HG03196 (cell line): Measurements from ENCODE around the gene SLC10A7.

Experiments
- ATAC-seq: cut with Tn5 transposase; IDR thresholded peaks from one replicate; pipeline ENCODE4 v1.9.1; 2021; ENCODE audit not compliant: unreplicated experiment

SLC10A7 gene

DNA sequence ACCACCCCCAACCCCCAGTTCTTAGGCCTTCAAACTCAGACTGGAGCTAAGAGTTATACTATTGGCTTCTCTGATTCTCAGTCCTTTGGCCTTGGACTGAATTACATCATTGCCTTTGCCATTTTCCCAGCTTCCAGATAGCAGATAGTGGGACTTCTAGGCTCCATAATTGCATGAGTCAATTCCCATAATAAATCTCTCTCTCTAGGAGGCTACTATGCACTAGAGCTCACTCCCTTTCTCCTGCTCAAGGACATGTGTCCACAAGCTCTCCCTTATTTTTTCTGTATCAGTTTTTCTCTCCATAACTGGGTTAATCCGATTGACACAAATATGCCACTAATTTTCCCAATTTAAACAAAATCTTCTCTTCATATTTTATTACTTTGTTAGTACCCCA, 204.0 kb downstream of the SLC10A7 start:
- no peak for ATAC-seq

DNA sequence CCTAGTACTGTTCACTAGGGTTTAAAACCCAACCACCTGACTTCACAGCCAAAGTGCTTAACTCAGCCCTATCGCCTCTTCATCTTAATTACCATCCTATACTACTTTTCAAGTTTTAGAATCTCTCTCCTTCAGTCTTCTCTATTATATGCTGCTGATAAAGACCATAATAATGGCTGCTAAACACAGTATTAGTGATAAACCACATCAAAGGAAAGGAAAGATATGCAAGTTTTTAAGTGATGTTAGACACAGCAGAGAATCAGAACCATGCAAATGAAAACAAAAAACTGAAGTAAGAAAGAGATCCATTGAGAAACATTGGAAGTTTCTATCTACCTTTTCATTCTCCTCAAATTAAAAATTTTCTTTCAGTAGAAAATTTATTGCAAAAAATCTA, 206.6 kb downstream of the SLC10A7 start:
- no peak for ATAC-seq

DNA sequence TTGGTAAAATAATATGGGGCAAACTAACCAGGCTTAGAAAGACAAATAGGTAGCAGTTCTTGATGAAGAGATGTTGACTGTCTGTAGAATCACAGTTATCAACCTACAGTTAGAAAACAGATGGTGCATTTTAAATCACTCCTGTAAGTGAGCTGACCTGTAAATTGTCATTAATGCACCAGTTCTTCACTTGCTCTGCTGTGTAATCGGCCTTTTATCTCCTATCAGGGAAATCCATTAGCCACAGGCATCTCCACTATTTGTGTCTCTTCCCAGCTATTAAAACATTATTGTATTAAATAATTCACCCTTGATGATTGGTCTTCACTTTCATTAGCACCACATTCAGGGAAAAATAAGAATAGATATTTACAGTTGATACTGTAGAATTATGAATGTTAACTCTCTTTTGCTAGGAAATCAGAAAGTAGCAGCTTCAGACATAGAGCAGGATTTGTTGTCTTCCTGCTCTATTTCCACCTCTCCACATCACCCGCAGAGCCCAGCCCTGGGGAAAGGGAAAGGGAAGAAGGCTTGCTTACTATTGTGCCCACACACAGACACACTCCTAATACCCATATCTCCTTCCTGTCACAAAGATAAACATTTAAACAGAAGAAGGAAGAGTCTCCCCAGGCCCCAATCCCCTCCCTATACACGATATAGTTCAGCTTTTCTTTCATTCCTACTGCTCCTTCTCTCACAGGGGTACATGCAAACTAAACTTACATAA, 210.3 kb downstream of the SLC10A7 start:
- ATAC-seq, result no peak

DNA sequence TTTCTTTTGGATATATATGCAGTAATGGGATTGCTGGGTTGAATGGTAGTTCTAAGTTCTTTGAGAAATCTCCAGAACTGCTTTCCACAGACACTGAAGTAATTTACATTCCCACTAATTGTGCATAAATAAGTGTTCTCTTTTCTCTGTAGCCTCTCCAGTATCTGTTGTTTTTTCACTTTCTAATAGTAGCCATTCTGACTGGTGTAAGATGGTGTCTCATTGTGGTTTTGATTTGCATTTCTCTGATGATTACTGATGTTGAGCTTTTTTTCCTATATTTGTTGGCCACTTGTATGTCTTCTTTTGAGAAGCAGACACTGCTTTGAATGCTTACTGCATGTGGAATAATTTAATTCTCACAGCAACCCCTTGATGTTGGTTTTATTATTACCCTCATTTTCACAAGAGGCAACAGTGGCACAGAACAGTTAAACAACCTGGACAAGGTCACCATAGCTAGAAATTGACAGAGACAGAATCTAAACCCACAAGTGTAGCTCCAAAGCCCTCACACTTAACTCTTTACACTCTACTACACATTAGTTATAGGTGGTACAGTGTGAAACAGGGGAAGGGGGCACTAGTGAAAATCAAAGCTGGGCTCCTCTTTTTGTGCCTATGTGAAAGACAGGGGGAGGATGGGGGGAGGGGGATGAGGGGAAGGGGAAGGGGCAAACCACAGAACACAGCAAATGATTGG, 211.3 kb downstream of the SLC10A7 start:
- ATAC-seq, result peak; percentile 78

DNA sequence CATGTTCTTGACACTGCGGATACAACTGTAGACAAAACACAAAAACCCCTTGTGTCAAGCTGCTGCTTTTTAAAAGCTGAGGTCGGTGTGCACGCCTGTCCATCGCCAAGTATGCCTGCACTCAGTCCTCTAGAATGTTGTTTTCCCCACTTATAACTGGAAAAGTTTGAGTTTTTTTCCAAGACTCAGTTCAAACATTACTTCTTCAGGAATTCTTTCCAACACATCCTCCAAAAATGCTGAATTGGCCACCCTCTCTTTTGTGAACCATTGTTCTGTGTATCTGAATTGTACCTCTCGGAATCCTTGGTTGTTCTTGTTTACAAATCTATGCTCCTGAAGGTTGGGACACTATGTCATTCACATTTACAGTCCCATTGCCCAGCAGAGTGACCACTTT, 212.8 kb downstream of the SLC10A7 start:
- no peak for ATAC-seq

DNA sequence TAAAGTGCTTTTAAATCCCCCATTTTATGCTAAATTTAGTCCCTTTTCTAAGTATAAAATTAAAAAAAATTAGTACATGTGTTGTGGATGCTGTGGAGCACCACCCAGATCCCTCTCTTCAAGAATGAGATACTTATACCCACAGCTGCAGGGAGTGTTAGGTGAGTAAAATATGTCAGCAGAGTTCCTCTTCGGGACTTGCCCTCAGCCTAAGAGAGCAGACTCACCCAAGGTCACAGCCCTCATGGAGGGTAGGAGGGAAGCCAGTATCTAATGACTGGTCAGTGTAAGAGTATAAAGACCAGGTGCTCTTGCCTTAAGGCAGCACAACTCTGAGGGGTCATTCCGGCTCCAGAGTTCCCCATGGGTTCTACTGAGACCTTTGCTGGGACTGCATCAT, 218.9 kb downstream of the SLC10A7 start:
- no peak for ATAC-seq

DNA sequence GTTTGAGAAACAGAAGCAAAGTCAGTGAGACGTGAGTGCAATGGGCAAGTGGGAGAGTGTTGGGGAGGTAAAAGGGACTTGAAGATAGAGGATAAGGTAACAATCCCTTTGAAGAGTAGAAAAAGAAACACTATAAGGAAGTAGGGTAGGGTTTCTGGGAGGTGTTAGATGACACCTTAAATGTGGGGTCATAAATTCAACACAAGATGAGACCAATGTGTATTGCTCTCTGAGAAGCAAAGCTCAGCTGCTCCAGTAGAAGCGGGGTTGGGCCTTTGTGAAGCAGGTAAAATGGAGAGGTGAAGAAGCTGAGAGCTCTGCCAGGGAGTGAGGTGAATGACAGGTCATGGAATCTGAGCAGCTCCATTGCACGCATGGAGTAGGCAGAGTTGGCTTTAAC, 222.1 kb downstream of the SLC10A7 start:
- no peak for ATAC-seq

DNA sequence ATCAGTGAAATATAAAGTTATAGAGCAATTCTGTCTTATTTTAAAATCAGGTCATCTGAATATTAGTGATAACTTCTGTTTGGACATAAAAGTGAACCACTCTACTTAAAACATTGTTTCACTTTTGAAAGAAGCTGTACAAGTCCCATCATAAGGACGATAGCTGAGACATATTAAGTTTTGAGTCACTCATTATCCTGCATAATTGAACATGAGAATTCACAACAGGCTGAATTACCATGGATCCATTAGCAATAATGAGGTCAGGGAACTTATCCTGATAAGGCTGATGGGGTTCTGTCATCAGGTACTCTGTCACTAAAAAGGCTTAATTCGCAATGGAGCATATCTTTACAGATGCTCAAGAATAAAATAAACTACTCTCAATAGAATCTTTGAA, 227.0 kb downstream of the SLC10A7 start:
- ATAC-seq, result no peak

DNA sequence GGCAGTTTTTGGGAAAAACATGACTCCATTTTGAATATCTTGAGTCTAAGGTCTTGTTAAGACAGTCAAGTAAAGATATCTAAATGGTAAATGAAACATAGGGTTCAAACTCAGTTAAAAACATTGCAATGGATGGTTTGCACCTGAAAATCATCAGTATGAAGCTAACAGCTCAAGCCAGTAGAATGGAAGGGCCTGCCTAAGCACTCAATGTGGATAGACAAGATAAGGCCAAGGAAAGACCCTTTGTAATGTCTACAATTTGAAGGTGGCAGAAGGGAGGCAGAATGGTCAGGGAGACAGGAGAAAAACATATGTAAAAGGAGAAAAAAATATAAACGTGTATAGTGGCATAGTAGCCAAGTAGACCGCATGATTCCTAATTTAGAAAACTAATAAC, 229.2 kb downstream of the SLC10A7 start:
- ATAC-seq, result no peak

DNA sequence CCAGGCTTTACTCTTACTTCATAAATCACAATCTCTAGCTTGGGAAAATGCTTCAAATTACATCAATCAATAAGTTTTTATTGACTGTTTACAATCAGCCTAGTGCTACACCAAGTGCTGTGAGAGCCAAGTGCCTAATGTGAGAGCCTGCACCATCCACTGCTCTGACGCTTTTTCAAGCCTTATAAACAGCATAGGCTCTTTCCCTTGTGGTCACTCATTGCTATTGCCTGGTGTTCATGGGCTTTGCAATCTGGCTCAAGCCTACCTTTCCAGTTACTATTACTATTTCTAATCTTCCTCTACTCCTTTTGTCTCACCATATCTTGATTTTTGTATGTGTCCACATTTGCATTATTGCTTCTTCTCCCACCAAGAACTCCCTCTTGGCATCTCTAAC, 230.4 kb downstream of the SLC10A7 start:
- ATAC-seq, result no peak

DNA sequence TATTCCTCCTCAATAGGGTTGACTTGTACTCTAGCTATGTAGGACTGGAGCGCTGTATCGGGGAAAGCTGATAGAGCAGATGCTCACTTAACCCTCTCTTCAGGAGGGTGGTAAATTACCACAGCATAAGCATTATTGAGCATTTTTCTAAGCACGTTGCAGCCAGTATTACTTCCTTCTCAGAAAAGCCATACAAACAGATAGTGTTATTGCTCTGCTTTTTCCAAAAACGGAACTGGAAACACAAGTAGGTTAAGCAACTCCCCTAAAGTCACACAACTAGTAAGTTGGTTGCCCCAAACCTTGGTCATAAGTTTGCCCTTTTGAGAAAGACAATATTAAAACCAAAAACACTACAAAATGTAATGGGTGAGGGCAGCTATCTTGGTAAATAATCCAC, 233.5 kb downstream of the SLC10A7 start:
- no peak for ATAC-seq

DNA sequence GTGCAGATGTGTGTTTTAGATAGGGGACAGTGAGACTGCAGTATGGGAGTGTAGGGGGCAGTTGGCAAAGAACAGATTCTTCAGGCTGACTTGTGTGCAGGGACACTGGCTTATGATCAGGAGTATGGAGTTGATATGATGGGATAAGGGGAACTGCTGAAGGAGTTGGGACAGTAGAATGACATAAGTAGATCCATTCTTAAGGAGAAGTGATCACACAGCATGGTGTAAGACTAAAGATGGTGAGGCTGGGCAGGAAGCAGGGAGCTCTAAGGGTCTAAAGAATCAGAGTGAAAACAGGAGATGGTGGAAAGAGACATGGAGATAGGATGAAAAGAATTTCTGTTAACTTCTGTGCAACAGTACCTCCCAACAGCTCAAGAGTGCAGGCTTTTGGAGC, 236.7 kb downstream of the SLC10A7 start:
- no peak for ATAC-seq

DNA sequence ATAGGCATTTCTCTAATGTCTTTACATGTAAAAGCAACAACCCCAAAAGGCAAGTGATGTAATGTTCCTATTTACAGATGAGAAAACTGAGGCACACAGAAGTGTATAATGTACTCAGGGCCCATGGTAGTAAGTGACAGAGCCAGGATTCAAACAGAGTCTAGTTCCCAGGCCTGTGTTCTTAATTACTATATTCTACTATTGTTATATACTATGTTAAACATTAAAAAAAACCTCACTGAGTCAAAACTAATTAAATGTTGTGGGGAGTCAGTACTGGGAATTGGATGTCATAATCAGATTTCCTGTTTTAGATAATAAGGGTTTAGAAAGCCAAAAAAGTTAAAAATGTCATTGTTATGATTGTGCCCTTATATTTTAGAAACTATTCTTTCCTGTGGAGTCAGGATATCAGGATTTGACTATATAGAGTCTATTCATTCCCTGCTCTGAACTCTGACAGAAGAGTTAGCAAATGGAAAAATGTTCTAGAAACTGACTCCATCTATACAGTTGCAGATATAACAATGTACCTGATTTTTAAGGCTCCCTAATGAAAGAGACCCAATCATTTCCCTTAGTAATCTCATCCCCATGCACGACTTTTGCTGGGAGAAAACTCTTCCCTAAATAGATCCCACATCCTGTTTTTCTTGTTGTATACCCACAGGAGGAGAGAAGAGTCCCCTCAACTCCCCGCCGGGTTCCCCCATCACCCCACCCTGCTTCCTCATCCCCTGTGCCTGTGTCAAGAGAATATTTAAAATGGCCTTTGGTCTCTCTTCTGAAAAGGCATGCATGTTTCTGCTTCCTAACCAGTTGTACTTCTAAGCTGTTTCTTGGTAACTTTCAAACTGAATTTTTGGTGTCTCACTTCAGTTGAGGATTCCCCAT, 237.7 kb downstream of the SLC10A7 start:
- no peak for ATAC-seq

DNA sequence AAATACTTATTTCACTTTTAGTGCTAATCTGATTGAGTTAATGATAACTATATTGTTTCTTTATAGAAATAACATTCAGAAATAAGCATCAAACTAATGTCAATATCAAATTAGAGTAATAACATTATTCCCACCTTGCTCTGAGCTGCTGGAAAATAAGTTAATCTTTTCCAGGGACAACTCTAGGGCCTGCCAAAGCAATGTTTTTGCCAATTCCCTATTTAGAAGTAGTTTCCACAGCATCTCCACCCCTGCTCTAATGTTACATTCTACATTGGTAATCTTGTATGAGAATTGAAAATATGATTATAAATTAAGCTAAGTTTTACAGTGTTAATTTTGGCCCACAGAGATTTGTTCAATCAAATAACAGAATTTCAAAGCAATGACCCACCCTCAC, 239.1 kb downstream of the SLC10A7 start:
- ATAC-seq, result no peak

DNA sequence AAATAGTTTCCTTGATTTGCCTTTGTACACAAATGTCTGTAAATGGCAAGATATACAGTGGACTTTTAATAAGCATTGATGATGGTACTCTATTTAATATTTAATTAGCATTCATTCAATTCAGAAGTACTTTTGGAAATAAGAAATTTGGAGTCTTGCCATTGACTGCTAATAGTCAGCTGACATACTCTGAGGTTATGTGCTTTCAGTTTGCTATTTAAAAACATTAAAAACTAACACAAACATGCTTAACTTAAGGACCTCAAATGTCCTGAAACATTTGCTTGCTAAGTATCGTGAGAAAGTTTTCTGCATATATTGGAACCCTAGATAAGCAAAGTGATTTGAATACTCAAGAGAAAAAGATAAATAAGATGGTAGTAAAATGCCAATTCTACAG, 242.8 kb downstream of the SLC10A7 start:
- no peak for ATAC-seq

DNA sequence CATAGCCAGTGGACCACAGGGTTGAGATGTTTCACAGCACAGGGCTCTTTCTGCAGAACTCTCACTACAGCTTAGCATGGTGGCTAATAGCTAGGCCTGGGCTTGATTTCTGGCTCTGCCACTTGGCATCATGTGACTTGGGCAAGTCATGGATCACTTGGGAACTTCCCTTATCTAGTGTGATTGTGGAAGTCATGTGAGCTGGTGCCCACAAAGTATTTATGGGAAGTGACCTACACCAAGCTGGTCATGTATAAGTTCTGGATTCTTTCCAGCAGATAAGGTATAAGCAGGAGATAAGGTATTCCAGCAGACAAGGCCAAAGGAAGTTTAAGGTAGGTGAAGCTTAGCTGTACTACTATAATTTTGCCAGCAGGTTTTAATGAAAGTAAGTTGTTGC, 246.4 kb downstream of the SLC10A7 start:
- ATAC-seq, result no peak

DNA sequence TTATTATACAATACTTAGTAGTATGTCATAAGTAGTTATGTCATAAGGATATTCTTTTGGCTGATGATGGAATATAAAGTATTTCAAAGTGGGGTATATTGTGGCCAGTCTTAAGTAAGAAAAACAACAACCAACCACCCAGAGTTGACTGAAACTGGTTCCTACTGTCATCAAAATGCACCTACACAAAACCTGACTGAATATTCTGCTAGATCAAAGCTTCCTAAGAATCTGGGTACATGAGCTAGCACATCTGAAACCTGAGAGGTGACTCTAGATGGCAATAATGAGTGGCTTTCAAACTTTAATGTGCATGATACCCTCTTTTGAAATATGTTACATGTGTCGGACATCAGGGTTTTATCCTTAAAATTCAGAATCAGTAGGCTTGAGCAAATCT, 247.0 kb downstream of the SLC10A7 start:
- no peak for ATAC-seq

DNA sequence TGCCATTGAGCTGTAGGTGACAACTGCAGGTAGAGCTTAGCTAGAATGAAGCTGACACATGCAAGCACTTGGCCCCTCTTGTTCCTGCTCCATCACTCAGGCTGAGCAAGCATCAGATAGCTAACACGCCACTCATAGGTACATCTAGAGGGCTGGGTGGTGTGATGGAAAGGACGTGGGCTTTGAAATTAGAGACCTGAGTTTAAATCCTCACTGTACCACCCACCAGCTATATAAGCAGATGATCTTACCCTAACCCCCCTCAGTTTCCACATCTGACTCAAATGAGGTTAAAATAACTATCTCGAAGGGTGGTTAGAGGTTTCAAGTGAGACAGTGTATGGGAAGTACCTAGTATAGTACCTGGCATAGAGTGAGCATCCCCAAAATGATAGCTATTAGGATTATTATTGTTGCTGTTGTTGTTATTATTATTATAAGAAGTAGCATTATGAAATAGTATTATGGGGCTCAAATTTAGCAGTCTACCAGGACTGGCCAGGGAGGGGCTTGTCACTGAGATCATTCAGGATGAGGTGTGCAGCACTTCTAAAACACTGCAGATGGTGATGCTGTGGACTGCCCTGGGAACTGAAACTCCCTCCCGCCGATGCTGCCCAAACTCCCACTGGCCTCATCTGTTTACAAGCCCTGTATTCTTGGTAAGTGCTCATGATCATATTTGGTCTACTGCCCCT, 248.4 kb downstream of the SLC10A7 start:
- ATAC-seq, result peak; percentile 68

DNA sequence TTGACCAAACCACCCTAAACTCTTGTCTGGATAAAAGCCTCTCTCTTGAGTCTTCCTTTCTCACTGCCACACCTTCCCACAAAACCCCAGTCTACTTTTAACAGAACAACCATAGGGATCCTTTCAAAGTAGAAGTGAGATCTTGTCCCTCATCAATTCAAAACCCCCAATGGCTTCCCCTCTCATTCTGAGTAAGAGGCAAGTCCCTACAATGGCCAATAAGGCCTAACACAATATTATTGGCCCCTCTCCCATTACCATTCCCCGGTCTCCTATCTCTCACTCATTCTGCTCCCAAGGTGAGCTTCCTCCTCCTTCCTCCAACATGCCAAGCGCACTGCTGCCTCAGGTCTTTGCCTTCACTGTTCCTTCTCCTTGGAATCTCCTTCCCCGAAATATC, 250.3 kb downstream of the SLC10A7 start:
- no peak for ATAC-seq

DNA sequence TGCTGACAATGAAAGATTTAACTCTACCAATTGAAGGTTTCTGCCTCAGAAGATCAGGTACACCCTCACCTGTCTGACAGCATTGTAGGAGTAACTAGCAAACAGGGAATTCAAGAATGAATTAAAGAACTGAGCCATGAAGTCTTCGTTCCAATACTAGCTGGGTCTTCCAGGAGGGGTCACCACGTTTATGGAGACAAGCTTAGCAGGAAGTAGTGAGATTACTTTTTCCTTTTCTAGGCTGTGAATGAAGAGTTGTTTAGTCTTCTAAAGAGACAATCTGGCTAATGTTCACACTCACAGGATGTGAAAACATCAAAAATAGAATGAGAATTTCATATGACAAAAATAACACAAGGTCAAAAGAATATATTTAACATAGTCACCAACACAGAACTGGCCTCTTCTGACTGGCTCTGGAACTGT, 252.5 kb downstream of the SLC10A7 start:
- ATAC-seq, result peak; percentile 53

DNA sequence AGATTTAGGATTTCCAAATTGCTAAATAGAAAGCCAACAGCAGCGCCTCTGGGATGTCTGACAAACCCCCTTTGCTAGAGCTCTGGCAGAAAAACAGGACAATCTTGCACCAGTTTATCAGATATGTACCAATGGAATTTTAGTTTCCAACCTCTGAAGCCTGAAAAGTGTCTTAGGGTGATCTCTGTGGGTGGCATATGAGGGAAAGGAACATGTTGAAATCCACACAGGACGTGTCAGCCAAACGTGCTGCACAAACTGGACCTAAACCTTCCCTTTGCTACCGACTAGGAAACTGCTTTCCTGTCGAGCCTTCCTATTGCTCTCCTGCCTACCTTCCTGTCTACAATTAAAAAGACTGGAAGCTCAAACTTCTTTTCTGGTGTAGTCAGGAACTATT, 253.9 kb downstream of the SLC10A7 start:
- no peak for ATAC-seq
